H1 (cell line): ENCODE data around the gene IL7R. TPM values are rescaled to one million over a fixed set of nuclear protein-coding genes. Genes with fewer than 3 reads are reported as not detected.

Source experiments
- ATF2 ChIP-seq: IDR thresholded peaks from 2 replicates; pipeline ENCODE4 v1.6.1; 2012; ENCODE audit warnings: low read length, inconsistent platforms
- polyA plus RNA-seq, 7 experiments: library from polyadenylated mRNA; depleted of rRNA in 3 of 7; stranded (reverse) in 5 of 7; unstranded in 2 of 7; fragments of >200 nt in 5 of 7; fragments of 200-250 nt in 2 of 7; gene quantifications; 1 replicate in 5 of 7; 2 replicates in 1 of 7; 4 replicates in 1 of 7; pipeline versions ENCODE4 v1.2.1 to v1.2.3, GENCODE V29; 2011 to 2013; ENCODE audit warnings: missing spikeins in 2 of 7, mixed read lengths in 2 of 7
- total RNA-seq: library from RNA; stranded (reverse); fragmentation: NEBNext Ultra II Directional; extraction: Animal tissue kit (Norgen Biotek cat#: 25700); gene quantifications from 2 replicates; pipeline ENCODE4 v1.2.1, GENCODE V29; 2021

Gene IL7R
- total and polyA plus RNA-seq, 2 of the 8 experiments (the other 6 are each of a cell fraction or from before 2014, with no cell fraction given), result not detected

GRCh38 chr5:35853631-35854030, 3.1 kb upstream of the IL7R start (continued):
- no peak for TF ChIP-seq ATF2
